IgD-negative memory B cell (primary cell): Measurements from ENCODE around the gene NPDC1. TPM values are rescaled to one million over a fixed set of nuclear protein-coding genes. Genes with fewer than 3 reads are reported as not detected.

Source experiments
- H3K27ac Mint-ChIP-seq, 3 donors: one replicate each; pipeline ENCODE4 v1.8.0; 2020 to 2022; ENCODE audit warnings: mild to moderate bottlenecking in 3 of 3, mixed read lengths in 3 of 3, moderate library complexity in 1 of 3
- H3K27me3 Mint-ChIP-seq: one replicate; pipeline ENCODE4 v1.8.0; 2021; ENCODE audit warnings: mixed read lengths
- H3K36me3 Mint-ChIP-seq: one replicate; pipeline ENCODE4 v1.8.0; 2020; ENCODE audit warnings: mild to moderate bottlenecking, mixed read lengths
- H3K4me1 Mint-ChIP-seq, 3 donors: one replicate each; pipeline ENCODE4 v1.8.0; 2020 to 2022; ENCODE audit warnings: mixed read lengths in 3 of 3, mild to moderate bottlenecking in 1 of 3
- H3K4me3 Mint-ChIP-seq, 4 donors: one replicate each; pipeline ENCODE4 v1.8.0; 2020 to 2022; ENCODE audit warnings: mild to moderate bottlenecking in 4 of 4, mixed read lengths in 4 of 4, moderate library complexity in 3 of 4
- H3K9me3 Mint-ChIP-seq, 3 donors: one replicate each; pipeline ENCODE4 v1.8.0; 2020 to 2021; ENCODE audit warnings: mixed read lengths in 3 of 3, mild to moderate bottlenecking in 1 of 3
- polyA plus RNA-seq: library from polyadenylated mRNA; unstranded; fragments of 300-500 nt; fragmentation: Illumina TruSeq; gene quantifications from one replicate; pipeline ENCODE4 v1.2.3, GENCODE V29; 2021

The NPDC1 gene
- polyA plus RNA-seq, 1 donor from 2014 or later = 2.0 TPM

GRCh38 chr9:137078701-137079400, 32.9 kb upstream of the NPDC1 start:
- Mint-ChIP-seq H3K9me3 (no peaks in the 10 kb centered on the region), H3K36me3 (no peaks in the 10 kb centered on the region), H3K27ac (no peak overlapping the region), H3K27me3 (no peaks in the 10 kb centered on the region), H3K4me3 (peak overlapping the region; percentile 64 to 90 (median 78)), H3K4me1 (peaks cover 15 to 19% (median 16%) of the 10 kb centered on the region in 3 donors)

DNA sequence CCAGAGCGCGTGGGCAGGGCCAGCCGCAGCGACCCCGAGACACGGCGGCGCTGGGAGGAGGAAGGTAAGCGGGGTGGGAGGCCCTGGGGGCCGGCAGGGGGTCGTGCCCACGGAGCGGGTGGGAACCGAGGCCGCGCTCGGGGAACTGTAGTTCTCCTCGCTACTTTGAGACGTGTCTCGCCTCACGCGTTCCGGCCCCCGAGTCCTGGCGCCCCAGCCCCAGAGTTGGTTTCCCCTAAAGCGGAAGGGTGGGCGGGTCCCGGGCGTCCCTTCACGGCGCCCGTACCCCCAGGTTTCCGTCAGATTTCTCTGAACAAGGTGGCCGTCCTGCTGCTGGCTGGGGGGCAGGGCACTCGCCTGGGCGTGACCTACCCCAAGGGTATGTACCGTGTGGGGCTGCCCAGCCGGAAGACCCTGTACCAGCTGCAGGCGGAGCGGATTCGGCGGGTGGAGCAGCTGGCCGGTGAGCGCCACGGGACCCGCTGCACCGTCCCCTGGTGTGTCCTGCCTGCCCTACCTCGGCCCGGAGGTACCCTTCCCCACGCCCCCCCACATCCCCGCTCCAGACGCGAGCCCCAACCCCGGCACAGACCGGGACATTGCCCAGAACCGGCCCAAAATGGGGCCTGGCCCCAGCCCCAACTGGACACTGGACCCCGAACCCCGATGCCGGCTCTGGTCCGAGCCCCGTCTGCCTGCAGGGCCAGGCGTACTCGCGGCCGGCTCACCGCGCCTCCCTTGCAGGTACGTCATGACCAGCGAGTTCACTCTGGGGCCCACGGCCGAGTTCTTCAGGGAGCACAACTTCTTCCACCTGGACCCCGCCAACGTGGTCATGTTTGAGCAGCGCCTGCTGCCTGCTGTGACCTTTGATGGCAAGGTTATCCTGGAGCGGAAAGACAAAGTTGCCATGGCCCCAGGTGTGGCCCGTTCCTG, 32.0 kb upstream of the NPDC1 start:
- Mint-ChIP-seq H3K4me1 (peaks cover 11 to 13% (median 12%) of the 10 kb centered on the region in 3 donors), H3K9me3 (no peaks in the 10 kb centered on the region), H3K36me3 (no peaks in the 10 kb centered on the region), H3K4me3 (peak overlapping the region; percentile 75 to 90 (median 80)), H3K27ac (peak overlapping the region in 2 of 3 donors; percentile 63 to 80), H3K27me3 (no peaks in the 10 kb centered on the region)

DNA sequence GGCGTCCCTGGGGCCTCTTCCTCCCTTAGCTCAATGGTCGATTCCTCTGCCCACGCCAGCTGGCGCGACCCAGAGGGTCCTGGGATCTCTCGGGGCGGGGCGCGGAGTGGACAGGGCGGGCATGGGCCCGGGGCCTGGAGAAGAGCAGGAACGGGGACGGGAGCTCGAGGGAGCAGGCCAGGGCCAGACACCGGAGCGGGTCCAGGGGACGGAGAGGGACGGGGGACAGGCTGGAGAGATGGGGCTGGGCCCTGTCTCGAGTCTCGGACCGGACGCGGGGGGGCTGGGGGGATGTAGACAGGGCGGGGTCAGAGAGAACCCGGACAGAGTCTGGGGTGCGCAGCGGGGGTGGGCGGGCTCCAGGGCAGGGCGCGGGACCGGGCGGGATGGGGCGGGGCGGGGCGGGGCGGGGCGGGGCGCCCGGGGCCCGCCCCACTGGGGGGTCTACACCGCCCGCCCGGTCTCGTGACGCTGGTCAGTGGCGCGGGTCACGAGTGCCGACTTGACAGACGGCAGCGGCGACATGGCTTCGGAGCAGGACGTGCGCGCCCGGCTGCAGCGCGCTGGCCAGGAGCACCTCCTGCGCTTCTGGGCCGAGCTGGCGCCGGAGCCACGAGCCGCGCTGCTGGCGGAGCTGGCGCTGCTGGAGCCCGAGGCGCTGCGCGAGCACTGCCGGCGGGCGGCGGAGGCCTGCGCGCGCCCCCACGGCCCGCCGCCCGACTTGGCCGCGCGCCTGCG, 31.2 kb upstream of the NPDC1 start, which contains the start of gene UAP1L1:
Gene UAP1L1, plus strand, starts transcription at position 508 of the 738 bp plus-strand sequence. Its CDS starts 16 bp downstream, at position 524.
- Mint-ChIP-seq H3K4me3 (peak within 1 kb of the TSS; percentile 79 to 90 (median 81)), H3K27ac (peak within 1 kb of the TSS in 2 of 3 donors; percentile 63 to 80), H3K4me1 (peaks cover 11 to 13% (median 12%) of the 10 kb centered on the region in 3 donors), H3K27me3 (no peaks in the 10 kb centered on the region), H3K36me3 (no peaks in the 10 kb centered on the region), H3K9me3 (no peaks in the 10 kb centered on the region)

- H3K9me3 Mint-ChIP-seq = no peaks in the 10 kb centered on the region
- H3K27me3 Mint-ChIP-seq = no peaks in the 10 kb centered on the region
- peak overlapping the region in 1 of 3 donors; percentile 58 for H3K27ac Mint-ChIP-seq
- H3K4me1 Mint-ChIP-seq = peaks cover 11 to 13% (median 12%) of the 10 kb centered on the region in 3 donors
- peak overlapping the region; percentile 63 to 80 (median 76) for H3K4me3 Mint-ChIP-seq
- H3K36me3 Mint-ChIP-seq = no peaks in the 10 kb centered on the region
Measured at GRCh38 chr9:137076636-137077009, 30.6 kb upstream of the NPDC1 start.

GRCh38 chr9:137075275-137075775, 29.3 kb upstream of the NPDC1 start:
- Mint-ChIP-seq H3K4me3 (peak overlapping the region; percentile 21 to 87 (median 48)), H3K4me1 (peaks cover 11 to 17% (median 15%) of the 10 kb centered on the region in 3 donors), H3K9me3 (no peaks in the 10 kb centered on the region), H3K27ac (peak overlapping the region in 2 of 3 donors; percentile 53 to 91), H3K36me3 (no peaks in the 10 kb centered on the region), H3K27me3 (no peaks in the 10 kb centered on the region)

DNA sequence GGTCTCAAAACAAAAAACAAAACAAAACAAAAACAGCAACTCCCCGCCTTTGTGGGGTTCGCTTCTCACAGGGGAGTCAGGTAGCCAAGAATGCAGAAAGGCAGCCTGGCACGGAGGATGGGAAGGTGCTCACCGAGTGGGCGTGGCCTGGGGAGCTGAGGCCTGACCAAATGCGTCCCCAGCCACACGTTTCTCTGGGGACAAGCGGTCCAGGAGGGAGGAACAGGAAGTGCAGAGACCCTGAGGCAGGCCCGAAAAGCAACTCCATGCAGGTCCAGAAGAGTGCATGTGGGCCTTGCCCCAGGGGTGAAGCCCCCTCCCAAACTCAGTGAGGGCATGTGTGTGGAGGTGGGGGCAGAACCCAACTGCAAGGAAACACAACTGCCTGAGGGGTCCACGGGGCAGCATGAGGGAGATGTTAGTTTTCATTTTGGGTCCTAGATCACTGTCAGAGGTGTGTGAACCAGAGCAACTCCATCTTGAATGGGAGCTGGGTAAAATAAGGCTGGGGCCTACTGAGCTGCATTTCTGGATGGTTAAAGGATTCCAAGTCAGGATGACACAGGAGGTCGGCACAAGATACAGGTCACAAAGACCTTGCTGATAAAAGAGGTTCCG, 28.8 kb upstream of the NPDC1 start:
- H3K27me3 Mint-ChIP-seq = no peaks in the 10 kb centered on the region
- peak overlapping the region in 3 of 4 donors; percentile 34 to 87 (median 71) for H3K4me3 Mint-ChIP-seq
- peak overlapping the region in 2 of 3 donors; percentile 53 to 91 for H3K27ac Mint-ChIP-seq
- no peaks in the 10 kb centered on the region for H3K36me3 Mint-ChIP-seq
- peaks cover 11 to 15% (median 12%) of the 10 kb centered on the region in 3 donors for H3K4me1 Mint-ChIP-seq
- H3K9me3 Mint-ChIP-seq = no peaks in the 10 kb centered on the region

GRCh38 chr9:137073992-137074399, 28.0 kb upstream of the NPDC1 start:
- peaks cover 11 to 14% (median 13%) of the 10 kb centered on the region in 3 donors for H3K4me1 Mint-ChIP-seq
- H3K27ac Mint-ChIP-seq = peak overlapping the region in 1 of 3 donors; percentile 91
- peak overlapping the region in 1 of 4 donors; percentile 87 for H3K4me3 Mint-ChIP-seq
- no peaks in the 10 kb centered on the region for H3K36me3 Mint-ChIP-seq
- H3K9me3 Mint-ChIP-seq = no peaks in the 10 kb centered on the region
- no peaks in the 10 kb centered on the region for H3K27me3 Mint-ChIP-seq

DNA sequence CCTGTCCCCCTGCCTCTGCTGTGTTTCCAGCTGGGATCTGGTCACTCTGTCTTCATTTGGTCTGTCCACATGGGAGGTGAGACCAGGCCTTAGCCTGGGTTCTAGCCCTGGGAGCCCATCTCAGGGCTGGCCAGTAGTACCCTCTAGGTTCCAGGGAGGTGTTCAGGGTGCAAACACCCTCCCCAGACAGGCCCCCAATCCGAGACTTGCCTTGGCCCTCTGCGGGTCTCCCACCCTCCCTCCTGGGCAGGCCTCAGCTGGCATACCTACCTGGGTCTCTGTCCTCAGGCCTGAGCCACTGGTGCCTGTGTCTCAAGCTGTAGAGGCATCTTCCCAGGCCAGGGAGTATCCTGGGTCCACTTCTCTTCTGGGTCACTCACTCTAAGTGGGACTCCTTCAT, 25.3 kb upstream of the NPDC1 start:
- peak overlapping the region; percentile 76 to 92 (median 84) for H3K4me3 Mint-ChIP-seq
- no peaks in the 10 kb centered on the region for H3K27me3 Mint-ChIP-seq
- H3K36me3 Mint-ChIP-seq = no peaks in the 10 kb centered on the region
- H3K9me3 Mint-ChIP-seq = no peaks in the 10 kb centered on the region
- H3K27ac Mint-ChIP-seq = peak overlapping the region; percentile 77 to 96 (median 93)
- H3K4me1 Mint-ChIP-seq = peaks cover 17 to 19% (median 17%) of the 10 kb centered on the region in 3 donors

GRCh38 chr9:137070906-137071275, 24.9 kb upstream of the NPDC1 start:
- Mint-ChIP-seq H3K4me3 (peak overlapping the region; percentile 76 to 92 (median 85)), H3K4me1 (peaks cover 17 to 19% (median 17%) of the 10 kb centered on the region in 3 donors), H3K27ac (peak overlapping the region; percentile 77 to 96 (median 93)), H3K27me3 (no peaks in the 10 kb centered on the region), H3K9me3 (no peaks in the 10 kb centered on the region), H3K36me3 (no peaks in the 10 kb centered on the region)

GRCh38 chr9:137070201-137070905, 24.4 kb upstream of the NPDC1 start, which contains the start of gene SAPCD2:
SAPCD2 (minus strand) TSS chr9:137070557; CDS start chr9:137070460, 97 bp downstream.
- Mint-ChIP-seq H3K4me3 (peak within 1 kb of the TSS; percentile 76 to 92 (median 85)), H3K9me3 (no peaks in the 10 kb centered on the region), H3K4me1 (peaks cover 16 to 17% (median 17%) of the 10 kb centered on the region in 3 donors), H3K36me3 (no peaks in the 10 kb centered on the region), H3K27me3 (no peaks in the 10 kb centered on the region), H3K27ac (peak within 1 kb of the TSS; percentile 77 to 96 (median 93))

- Mint-ChIP-seq H3K4me1 (peaks cover 8 to 12% (median 10%) of the 10 kb centered on the region in 3 donors), H3K9me3 (no peaks in the 10 kb centered on the region), H3K36me3 (no peaks in the 10 kb centered on the region), H3K27me3 (no peaks in the 10 kb centered on the region), H3K27ac (no peak overlapping the region), H3K4me3 (peak overlapping the region; percentile 20 to 67 (median 30))
Measured at GRCh38 chr9:137069508-137070091, 23.6 kb upstream of the NPDC1 start.

GRCh38 chr9:137068539-137069507, 22.8 kb upstream of the NPDC1 start:
- peaks cover 6 to 14% (median 9%) of the 10 kb centered on the region in 3 donors for H3K4me1 Mint-ChIP-seq
- peak overlapping the region; percentile 38 to 83 (median 74) for H3K4me3 Mint-ChIP-seq
- no peaks in the 10 kb centered on the region for H3K36me3 Mint-ChIP-seq
- peaks cover 1% of the 10 kb centered on the region for H3K27me3 Mint-ChIP-seq
- peak overlapping the region in 1 of 3 donors; percentile 34 for H3K27ac Mint-ChIP-seq
- H3K9me3 Mint-ChIP-seq = no peaks in the 10 kb centered on the region
